ENCODE data around the gene TRPM7. TPM values are rescaled to one million over a fixed set of nuclear protein-coding genes. Genes with fewer than 3 reads are reported as not detected.

The TRPM7 gene
- total RNA-seq, 1 experiment from 2014 or later = 49.6 TPM

DNA sequence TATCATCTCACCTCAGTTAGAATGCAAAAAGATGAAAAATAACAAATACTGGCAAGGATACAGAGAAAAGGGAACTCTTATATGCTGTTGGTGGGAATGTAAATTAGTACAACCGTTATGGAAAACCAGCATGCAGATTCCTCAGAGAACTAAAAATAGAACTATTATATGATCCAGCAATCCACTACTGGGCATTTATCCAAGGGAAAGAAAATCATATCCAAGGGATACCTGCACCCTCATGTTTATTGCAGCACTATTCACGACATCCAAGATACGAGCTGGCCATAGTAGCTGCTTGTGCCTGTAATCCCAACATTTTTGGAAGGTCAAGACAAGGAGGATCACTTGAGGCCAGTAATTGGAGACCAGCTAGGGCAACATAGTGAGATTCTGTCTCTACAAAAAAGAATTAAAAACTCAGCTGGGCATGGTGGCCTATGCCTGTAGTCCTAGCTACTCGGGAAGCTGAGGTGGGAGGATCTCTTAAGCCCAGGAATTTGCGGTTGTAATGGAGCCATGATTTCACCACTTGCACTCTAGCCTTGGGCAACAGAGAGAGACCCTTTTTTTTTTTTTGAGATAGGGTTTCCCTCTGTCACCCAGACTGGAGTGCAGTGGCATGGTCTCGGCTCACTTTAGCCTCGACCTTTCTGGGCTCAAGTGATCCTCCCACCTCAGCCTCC lies 166.7 kb downstream of the TRPM7 start:
- BruUV-seq (replicated peaks) = no TSS peak
- CTCF ChIA-PET = interaction anchor here (0.5 kb wide), 1 partner anchor 375 kb away, joined by 4 read pairs; no protein-coding TSS in a partner anchor
- intact Hi-C loops (cut with micrococcal nuclease; ENCODE audit: unreplicated experiment) = no loop called here

DNA sequence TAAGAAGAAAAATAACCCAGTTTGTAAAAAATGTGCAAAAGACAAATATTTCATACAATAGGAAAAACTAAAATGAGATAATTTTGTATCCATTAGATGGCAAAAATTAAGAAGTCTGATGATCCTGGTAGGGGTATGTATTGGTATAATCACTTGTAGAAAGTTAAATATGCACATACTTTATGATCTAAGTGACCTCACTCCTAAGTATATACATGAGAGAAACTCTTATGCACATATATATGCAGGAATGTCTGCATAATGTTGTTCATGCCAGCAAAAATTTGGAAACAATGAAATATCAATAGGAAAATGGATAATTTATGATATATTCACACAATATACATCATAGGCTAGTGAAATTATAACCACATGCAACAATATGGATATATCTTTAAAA lies 173.6 kb downstream of the TRPM7 start:
- no TSS peak for BruUV-seq (replicated peaks)
- DNase-seq (ENCODE audit: low spot score) = no peak
- Histone ChIP-seq H3K27ac (ENCODE audit: low read depth, low read length, poor library complexity, severe bottlenecking) (no peak overlapping the region), H3K27me3 (replicated peaks; ENCODE audit: insufficient read depth, low read depth, low read length, poor library complexity) (no peaks in the 10 kb centered on the region), H3K9me3 (ENCODE audit: low read depth, low read length, poor library complexity, severe bottlenecking) (no peaks in the 10 kb centered on the region), H3K4me1 (ENCODE audit: insufficient read depth, low read length, poor library complexity, severe bottlenecking) (no peaks in the 10 kb centered on the region), H3K36me3 (ENCODE audit: insufficient read depth, low read length, poor library complexity, severe bottlenecking) (no peaks in the 10 kb centered on the region), H3K4me3 (ENCODE audit: low read depth, low read length, poor library complexity, severe bottlenecking) (no peak overlapping the region)
- intact Hi-C loops (cut with micrococcal nuclease; ENCODE audit: unreplicated experiment) = no loop called here
- CTCF ChIA-PET = no interaction called here
- POLR2A ChIA-PET (ENCODE audit: low non-redundant PET) = no interaction called here
- TF ChIP-seq CTCF (conservative IDR thresholded peaks at IDR 0.05; ENCODE audit: low read depth, low read length) = no peak
- no peak for TF ChIP-seq EZH2 (IDR thresholded peaks at IDR 0.05; ENCODE audit: borderline replicate concordance, low read depth, low read length, poor library complexity, severe bottlenecking)

More for the DNA sequence above, 166.7 kb downstream of the TRPM7 start:
- H3K36me3 ChIP-seq (ENCODE audit: insufficient read depth, low read length, poor library complexity, severe bottlenecking) = no peaks in the 10 kb centered on the region
- no peaks in the 10 kb centered on the region for H3K27me3 ChIP-seq (replicated peaks; ENCODE audit: insufficient read depth, low read depth, low read length, poor library complexity)
- no peak overlapping the region for H3K27ac ChIP-seq (ENCODE audit: low read depth, low read length, poor library complexity, severe bottlenecking)
- DNase-seq (ENCODE audit: low spot score) = no peak
- TF ChIP-seq EZH2 (IDR thresholded peaks at IDR 0.05; ENCODE audit: borderline replicate concordance, low read depth, low read length, poor library complexity, severe bottlenecking) (no peak), CTCF (conservative IDR thresholded peaks at IDR 0.05; ENCODE audit: low read depth, low read length) (no peak)
- no peak overlapping the region for H3K4me3 ChIP-seq (ENCODE audit: low read depth, low read length, poor library complexity, severe bottlenecking)
- H3K4me1 ChIP-seq (ENCODE audit: insufficient read depth, low read length, poor library complexity, severe bottlenecking) = no peaks in the 10 kb centered on the region
- POLR2A ChIA-PET (ENCODE audit: low non-redundant PET) = no interaction called here
- H3K9me3 ChIP-seq (ENCODE audit: low read depth, low read length, poor library complexity, severe bottlenecking) = no peaks in the 10 kb centered on the region

Other genes with a start within 250 kb of the TRPM7 start
- 0.39 TPM in 1 of 2 replicates, not detected in the other for gene USP50, start 140.1 kb downstream of the TRPM7 start, total RNA-seq (2021)
- gene SPPL2A, start 78.9 kb upstream of the TRPM7 start, total RNA-seq (2021) = 91.6 and 100 TPM in 2 replicates
- gene AP4E1, start 221.9 kb upstream of the TRPM7 start, total RNA-seq (2021) = 13.7 and 13.9 TPM in 2 replicates